ENCODE results near the gene GPAT2.
A peak's percentile ranks its signal among the peaks of the same experiment; 100 is the strongest.
"Not testable (repeated sequence)": the region's sequence is repeated elsewhere in the genome, so short reads cannot be mapped to it uniquely, and the experiment has no call there.

GPAT2 gene

GRCh38 chr2:96064047-96064675 lies 29.4 kb upstream of the GPAT2 start:
- DNase-seq = not testable (repeated sequence)

DNA sequence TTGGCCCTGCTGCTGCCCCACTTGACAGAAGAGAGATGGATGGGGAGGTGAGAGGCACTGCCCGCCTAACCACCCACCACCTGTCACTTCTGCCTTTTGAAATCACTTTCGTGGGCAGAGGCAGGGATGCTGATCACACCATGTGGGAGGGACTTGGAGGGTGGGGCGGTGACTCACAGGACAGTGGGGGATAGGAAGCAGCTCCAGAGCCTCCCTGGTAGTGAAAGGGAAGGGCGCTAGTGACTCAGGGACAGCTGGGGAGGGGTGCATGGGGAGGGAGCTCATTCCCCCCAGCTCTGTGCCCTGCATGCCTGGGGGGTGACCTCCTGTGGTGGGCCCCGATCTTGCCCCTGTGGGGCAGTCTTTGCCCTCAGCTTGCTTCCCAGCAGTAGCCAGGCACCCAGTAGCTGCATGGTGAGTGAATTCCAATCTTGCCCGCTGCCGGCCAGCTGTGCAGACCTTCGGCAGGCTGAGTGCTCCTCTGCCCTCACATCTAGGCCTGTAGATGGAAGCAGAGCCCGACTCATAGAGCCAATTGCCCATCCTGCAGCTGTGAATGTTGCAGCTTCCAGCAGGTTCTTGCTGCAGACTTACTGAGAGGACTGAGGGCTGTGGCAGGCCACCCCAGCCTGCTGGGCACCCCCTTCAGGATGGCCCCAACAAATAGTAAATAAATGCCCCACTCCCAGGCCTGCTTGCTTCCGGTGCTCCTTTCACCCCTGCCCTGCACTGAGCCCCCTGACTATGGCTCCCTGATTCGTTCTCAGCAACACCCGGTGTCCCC lies 28.6 kb upstream of the GPAT2 start:
- DNase-seq = not testable (repeated sequence)

- DNase-seq = not testable (repeated sequence)
These were observed 27.8 kb upstream of the GPAT2 start for GRCh38 chr2:96062483-96062882.

GRCh38 chr2:96061901-96062300 lies 27.2 kb upstream of the GPAT2 start:
- not testable (repeated sequence) for DNase-seq

DNA sequence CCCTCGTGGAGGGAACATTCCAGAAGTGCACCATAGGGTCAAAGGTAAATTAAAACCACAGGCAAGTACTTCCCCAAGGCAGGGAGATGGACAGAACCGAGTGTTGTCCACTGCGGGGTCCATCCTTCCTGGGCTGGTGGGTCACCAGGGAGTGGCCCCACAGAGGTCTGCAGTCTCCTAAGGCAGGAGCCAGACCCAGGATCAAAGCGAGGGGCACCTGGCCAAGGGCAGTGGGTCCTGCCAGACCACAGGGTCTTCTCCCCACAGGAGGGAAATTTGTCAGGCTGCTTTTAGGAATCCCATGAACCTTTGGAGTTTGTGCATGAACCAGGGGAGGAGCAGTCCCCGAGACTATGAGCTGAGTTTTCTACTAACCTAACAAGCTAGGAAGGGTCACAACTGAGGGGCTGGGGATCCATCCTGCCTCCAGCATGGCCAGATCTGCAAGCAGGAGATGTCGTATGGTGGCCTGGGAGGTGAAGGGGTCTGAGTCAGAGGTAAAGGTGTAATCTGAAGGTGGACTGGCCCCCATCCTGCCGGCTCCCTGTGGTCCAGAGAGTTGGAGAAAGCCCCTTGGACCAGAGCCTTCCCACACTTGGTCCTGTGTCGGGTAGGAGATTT lies 26.6 kb upstream of the GPAT2 start:
- DNase-seq = not testable (repeated sequence)

DNA sequence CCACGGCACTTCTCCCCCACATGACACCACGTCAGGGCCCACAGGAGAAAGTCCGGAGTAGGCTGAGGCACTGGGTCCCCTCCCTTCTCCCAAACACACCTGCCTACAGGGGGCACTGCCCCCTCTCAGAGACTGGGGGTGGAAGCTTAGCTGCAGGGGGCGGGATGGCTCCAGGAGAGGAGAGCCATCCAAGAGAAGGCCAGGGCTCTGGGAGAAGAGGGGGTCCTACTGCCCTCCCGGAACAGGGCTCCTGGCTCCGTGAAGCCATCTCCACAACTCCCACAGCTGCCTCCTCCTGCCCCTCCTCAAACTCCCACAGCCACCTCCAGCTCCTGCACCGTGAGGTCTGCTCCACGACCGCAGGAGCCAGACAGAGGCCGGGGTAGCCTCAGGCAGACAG lies 25.6 kb upstream of the GPAT2 start:
- not testable (repeated sequence) for DNase-seq

DNA sequence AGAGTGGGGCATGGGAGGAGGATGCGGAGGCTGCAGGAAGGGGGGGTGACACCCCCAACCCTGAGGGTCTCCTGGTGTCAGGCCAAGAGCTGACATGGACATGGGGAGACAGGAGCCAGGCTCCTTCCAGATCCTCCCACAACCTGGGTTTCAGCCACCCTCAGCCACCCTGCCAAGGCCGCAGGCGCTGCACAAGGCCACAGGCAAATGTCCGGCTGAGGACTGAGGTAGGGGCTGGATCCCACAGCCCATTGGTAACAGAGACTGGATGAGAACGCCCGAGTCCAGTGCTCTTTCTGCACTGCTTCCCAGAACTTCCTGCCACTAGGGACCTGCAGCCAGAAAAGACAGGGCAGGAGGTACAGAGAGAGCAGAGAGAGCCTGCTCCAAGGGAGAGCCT lies 24.7 kb upstream of the GPAT2 start:
- DNase-seq = not testable (repeated sequence)

- not testable (repeated sequence) for DNase-seq
These were observed 21.1 kb upstream of the GPAT2 start for GRCh38 chr2:96055830-96056229.

DNA sequence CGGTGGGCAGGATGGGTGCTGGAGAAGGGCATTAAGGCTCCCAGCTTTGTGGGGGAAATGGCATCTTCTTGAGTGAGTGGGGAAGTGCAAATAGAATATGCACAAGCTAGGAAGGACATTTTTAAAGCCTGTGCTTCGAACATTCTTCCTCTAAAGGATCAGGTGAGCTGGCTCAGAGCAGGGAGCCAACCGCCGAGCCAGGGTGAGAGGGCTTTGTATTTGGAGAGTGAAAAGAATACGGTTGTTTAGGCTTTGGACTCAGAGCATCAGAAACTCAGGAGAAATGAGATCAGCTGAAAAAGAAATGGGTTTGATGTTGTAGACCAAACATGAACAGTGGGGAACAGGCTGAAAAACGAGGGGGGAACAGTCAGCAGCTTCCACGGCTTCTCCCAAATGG lies 19.8 kb upstream of the GPAT2 start:
- DNase-seq = not testable (repeated sequence)

DNA sequence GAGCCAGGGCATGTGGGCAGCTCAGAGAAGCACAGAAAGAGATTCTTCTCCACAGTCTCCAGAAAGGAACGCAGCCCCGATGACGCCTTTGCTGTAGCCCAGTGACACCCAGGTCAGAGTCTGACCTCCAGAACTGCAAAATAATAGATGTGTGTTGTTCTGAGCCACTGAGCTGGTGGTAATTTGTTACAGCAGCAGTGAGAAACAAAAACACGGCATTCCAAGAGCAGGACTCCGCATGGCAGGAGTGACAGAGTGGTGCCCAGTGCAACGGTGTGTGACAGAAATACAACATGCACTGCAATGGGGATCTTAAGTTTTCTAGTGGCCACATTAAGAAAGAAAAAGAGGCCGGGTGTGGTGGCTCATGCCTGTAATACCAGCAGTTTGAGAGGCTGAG lies 18.7 kb upstream of the GPAT2 start:
- DNase-seq = peak; percentile 19

GRCh38 chr2:96052632-96053031 lies 17.9 kb upstream of the GPAT2 start:
- DNase-seq = not testable (repeated sequence)

GRCh38 chr2:96049917-96050262 lies 15.2 kb upstream of the GPAT2 start:
- DNase-seq = not testable (repeated sequence)

DNA sequence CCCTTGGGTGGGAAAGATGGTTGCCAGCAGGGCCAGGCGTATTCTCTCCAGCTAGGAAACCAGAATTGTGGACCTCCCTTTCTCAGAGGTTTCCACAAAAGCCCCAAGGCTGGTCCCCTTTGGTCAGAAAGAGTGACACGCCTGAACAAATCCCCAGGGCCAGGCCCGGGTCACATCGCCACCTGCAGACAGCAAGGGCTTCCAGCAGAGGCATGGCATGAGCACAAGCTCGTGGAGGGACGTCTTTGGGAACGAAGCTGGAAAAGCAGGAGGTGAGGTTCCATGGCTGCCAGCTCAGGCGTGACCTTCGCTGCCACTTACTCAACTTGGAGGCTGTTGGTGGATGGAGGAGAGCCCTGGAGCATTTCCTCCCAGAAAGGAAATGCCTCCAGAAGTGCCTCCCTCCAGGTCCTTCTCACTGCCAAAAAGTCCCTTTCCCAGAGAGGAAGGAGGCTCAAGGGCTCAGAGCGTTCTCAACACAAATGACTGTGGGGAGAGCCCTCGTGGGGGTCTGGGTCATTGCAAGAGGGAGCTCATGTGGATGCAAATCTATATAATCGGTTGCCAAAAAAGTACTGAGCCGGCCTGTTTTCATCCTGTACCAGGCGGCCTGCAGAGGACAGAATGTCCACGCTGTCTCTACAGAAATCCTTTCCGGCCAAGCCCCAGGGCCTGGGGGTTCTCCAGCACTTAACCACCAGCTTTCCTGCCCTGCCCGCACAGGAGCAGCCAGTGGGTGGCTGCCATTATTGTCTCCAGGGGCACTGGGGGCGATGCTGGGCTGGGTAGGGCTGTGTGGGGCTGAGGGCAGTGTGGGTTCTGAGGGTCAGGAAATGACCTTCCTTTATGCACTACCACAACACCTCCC lies 14.6 kb upstream of the GPAT2 start:
- peak; percentile 46 for DNase-seq

DNA sequence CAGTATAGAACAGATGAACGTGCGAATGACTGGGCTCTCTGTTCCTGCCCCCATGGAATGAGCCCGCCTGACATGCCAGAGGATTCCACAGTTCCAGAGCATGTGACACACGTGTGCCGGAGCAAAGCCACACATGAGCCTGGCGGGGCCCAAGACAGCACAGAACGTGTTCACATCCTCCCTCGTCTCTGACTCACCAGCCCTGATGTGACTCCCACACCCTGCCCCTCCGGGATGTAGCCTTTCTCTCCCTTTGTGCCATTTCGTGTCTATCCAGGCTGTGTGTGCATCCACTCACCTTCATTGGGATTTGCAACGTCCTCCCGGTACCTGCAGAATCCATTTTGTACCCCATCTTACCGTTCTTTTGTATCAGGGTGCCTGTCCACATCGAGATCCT lies 838 bp upstream of the GPAT2 start:
- not testable (repeated sequence) for DNase-seq

DNA sequence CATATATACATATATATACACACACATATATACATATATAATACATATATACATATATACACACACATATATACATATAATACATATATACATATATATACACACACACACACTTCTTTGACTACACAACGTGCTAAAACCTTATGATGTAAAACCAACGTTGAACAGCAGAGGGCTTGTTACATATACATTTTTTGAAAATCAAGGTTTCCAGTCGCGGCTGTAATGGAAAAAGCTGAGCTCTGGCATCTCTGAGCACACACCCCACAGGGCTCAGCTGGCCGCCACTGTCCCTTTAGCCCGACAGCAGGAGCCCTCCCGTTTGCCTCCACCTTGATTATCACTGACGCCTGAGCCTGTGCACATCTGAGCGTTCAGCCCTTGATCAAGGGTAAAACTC lies 719 bp downstream of the GPAT2 start:
- not testable (repeated sequence) for DNase-seq

GRCh38 chr2:96027725-96028325 lies 6.9 kb downstream of the GPAT2 start:
- DNase-seq = not testable (repeated sequence)

DNA sequence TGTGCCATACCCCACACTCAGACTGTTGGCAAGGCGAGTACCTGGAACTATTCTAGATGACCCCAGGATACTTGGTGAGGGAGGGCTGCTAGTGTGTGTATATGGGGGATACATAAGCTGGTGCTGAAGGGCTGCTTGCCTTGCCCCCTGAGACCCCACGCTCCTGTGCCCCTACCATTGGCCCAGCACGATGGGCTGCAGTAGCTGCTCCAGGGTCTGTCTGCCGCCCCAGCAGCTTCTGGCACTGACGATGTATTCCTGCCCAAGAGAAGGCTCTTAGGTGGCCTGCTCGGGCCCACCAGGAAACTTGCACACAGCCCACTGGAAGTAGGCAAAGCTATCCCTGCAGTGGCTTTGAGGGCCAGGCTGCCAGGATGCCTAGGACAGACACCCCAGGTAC lies 9.0 kb downstream of the GPAT2 start:
- DNase-seq = not testable (repeated sequence)

DNA sequence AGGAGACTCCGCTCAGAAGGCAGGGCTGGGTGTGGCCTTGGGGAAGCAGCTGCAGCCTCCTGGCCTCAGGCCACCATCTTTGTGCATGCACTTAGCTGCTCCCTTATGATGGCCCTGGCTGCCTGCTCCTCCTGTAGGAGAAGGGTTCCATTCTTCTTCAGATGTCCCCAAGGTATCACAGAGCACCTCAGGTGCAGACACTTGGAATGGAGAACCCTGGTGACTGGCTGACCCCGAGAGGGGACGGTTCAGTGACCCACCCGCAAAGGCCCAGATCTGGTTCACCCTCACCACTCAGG lies 9.6 kb downstream of the GPAT2 start:
- DNase-seq = no peak

DNA sequence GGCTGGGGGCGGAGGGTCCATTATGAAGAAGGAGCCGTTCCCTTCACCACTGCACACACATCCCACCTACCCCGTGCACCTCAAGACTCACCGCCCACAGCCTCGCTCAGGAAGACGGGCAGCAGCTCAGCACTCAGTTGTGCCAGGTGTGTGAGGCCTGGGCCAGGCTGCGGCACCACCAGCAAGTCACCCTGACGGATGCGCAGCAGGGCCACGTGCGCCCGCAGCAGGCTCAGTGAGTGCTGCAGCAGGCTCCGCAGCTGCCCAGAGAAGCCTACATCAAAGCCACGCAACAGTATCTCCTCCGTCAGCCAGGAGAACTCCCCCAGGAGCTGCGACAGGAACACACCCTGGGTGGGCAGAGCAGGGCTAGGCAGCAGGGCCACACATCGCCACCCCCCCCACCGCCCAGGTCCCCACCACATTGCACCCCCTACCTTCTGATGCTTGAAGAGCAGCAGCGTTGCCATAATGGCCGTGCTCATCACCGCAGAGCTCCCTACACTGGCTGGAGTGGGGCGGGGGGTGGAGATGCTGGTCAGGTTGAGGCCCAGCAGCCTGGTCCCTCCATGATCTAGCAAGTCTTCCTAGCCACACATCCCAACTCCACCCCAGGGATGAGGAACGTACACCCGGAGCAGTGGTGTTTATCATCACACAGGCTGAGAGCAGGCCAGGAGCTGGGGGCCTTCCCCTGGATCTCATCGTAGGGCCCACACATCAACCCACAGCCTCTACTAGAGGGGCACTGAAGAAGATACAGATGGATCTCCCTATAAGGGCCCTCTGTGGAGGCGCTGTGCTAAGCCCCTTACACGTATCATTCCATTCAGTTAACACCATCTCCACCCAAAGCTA lies 10.2 kb downstream of the GPAT2 start:
- DNase-seq = no peak

- DNase-seq = not testable (repeated sequence)
These were observed 11.0 kb downstream of the GPAT2 start for GRCh38 chr2:96023701-96024100.

DNA sequence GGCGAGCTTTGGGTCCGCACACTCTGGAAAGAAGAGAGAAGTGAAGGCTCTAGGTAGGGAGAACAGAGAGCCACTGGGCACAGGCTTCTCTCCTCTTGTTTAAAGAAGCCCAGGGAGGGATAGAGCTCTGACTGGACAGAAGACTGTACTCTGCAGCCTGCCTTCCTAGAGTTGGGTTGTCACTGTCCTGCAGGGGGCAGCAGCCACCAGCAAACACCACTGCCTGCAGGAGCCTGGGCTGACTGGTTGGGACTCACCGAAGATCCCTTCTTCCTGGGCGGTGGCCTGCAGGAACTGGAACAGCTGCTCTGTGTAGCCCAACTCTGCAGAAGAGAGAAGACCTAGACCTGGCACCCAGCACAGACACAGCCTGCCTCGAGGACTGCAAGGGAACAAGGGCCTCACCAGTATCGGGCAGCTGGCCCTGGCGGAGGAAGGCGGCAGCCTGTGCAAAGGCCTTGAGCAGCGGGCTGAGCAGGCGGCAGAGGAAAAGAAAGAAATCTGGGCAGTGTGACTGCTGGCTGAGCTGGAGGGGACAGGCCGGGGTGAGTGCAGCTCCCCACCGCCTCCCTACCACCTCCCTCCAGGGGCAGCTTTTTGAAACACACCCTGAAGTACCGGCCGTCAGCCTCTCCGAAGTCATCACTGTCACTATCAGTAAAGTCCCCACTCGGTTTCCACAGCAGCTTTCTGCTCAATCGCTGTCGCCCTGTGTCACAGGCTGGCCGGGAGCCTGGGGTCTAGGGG lies 11.8 kb downstream of the GPAT2 start:
- peak; percentile 86 for DNase-seq
